PC-9 (cell line): Measurements from ENCODE around the gene TOX2. TPM values are rescaled to one million over a fixed set of nuclear protein-coding genes. Genes with fewer than 3 reads are reported as not detected.

ENCODE experiments used
- BruUV-seq: library from RNA; stranded (reverse); fragments of 400-500 nt; replicated peaks from 2 replicates; lab custom pipeline; 2021; lab: Mats Ljungman, UMichigan
- CTCF ChIA-PET: fragments of 300-600 bp; sonication (Branson Sonifier 250); formaldehyde crosslinking; loops from one replicate; lab custom pipeline; 2022; ENCODE audit warnings: antibody characterized with exemption; lab: Charles Lee
- POLR2A ChIA-PET: fragments of 300-600 bp; sonication (Branson Sonifier 250); formaldehyde crosslinking; loops from one replicate; lab custom pipeline; 2022; ENCODE audit warnings: antibody characterized with exemption; ENCODE audit not compliant: unreplicated experiment; lab: Charles Lee
- DNase-seq, 2 experiments: peaks; one replicate each; pipeline versions ENCODE4 v3.0.0 to v3.0.0-alpha.2; 2015 to 2022; ENCODE audit warnings: mixed read lengths in 1 of 2
- H2AFZ ChIP-seq: fragments of 200-600 bp; sonication (generic); 2 replicates; pipeline ENCODE4 v1.8.1; 2017; ENCODE audit warnings: antibody characterized with exemption
- H3F3A ChIP-seq: fragments of 200-600 bp; sonication (generic); 2 replicates; pipeline ENCODE4 v1.8.1; 2017; ENCODE audit warnings: antibody characterized with exemption, mild to moderate bottlenecking, low read depth; ENCODE audit not compliant: insufficient read depth
- H3K27ac ChIP-seq: fragments of 200-600 bp; sonication (generic); 2 replicates; pipeline ENCODE4 v1.6.1; 2016; ENCODE audit warnings: mixed run types
- H3K27me3 ChIP-seq: fragments of 200-600 bp; sonication (generic); 2 replicates; pipeline ENCODE4 v1.6.1; 2016; ENCODE audit warnings: low read depth, mixed run types; ENCODE audit not compliant: insufficient read depth
- H3K36me3 ChIP-seq: fragments of 200-600 bp; sonication (generic); 2 replicates; pipeline ENCODE4 v1.6.1; 2016; ENCODE audit warnings: low read depth, mixed run types
- H3K4me1 ChIP-seq: fragments of 200-600 bp; sonication (generic); replicated peaks from 2 replicates; pipeline ENCODE4 v1.6.1; 2016; ENCODE audit warnings: mixed run types; ENCODE audit not compliant: insufficient read depth
- H3K4me2 ChIP-seq: fragments of 200-600 bp; sonication (generic); 2 replicates; pipeline ENCODE4 v1.6.1; 2017; ENCODE audit warnings: mixed run types
- H3K4me3 ChIP-seq: fragments of 200-600 bp; sonication (generic); 2 replicates; pipeline ENCODE4 v1.6.1; 2016; ENCODE audit warnings: mixed run types
- H3K79me2 ChIP-seq: fragments of 200-600 bp; sonication (generic); 2 replicates; pipeline ENCODE4 v1.6.1; 2017; ENCODE audit warnings: low read depth, mixed run types
- H3K9me2 ChIP-seq: fragments of 200-600 bp; sonication (generic); 2 replicates; pipeline ENCODE4 v1.8.1; 2017; ENCODE audit warnings: mild to moderate bottlenecking; ENCODE audit not compliant: insufficient read depth
- H3K9me3 ChIP-seq: fragments of 200-600 bp; sonication (generic); 2 replicates; pipeline ENCODE4 v1.8.1; 2016; ENCODE audit warnings: low read depth; ENCODE audit not compliant: insufficient read depth
- H4K20me1 ChIP-seq: fragments of 200-600 bp; sonication (generic); 2 replicates; pipeline ENCODE4 v1.8.1; 2017; ENCODE audit not compliant: insufficient read depth
- CTCF ChIP-seq: fragments of 200-600 bp; sonication (generic); conservative IDR thresholded peaks from 2 replicates; pipeline ENCODE4 v1.6.1; 2017; ENCODE audit warnings: mixed run types, antibody characterized with exemption, mild to moderate bottlenecking, moderate library complexity
- EZH2 ChIP-seq: fragments of 200-600 bp; sonication (generic); IDR thresholded peaks from 2 replicates; pipeline ENCODE4 v1.8.0; 2017; ENCODE audit warnings: antibody characterized with exemption, low read depth
- intact Hi-C: fragments of 100-400 bp; cut with micrococcal nuclease; formaldehyde crosslinking; loops from one replicate; pipeline ENCODE4 v1.10.0; 2022; ENCODE audit not compliant: unreplicated experiment
- total RNA-seq: library from RNA; stranded (reverse); gene quantifications from 2 replicates; pipeline ENCODE4 v1.2.3, GENCODE V29; 2021

TOX2 gene
- total RNA-seq, 1 experiment from 2014 or later, result 30.1 TPM

- Histone ChIP-seq H3K4me2 (no peak overlapping the region), H3K9me3 (no peaks in the 10 kb centered on the region), H4K20me1 (no peaks in the 10 kb centered on the region), H3K27ac (no peak overlapping the region), H3K27me3 (no peaks in the 10 kb centered on the region), H2AFZ (no peak overlapping the region), H3K36me3 (peaks cover 20% of the 10 kb centered on the region), H3K4me3 (no peak overlapping the region), H3K79me2 (peaks cover 98% of the 10 kb centered on the region), H3F3A (no peaks in the 10 kb centered on the region; the same call in 1 of the 2 replicates), H3K9me2 (no peaks in the 10 kb centered on the region), H3K4me1 (no peaks in the 10 kb centered on the region)
- no TSS peak for BruUV-seq
- intact Hi-C loops, result no loop called here
- CTCF ChIA-PET, result no interaction called here
- DNase-seq, result no peak
- POLR2A ChIA-PET, result no interaction called here
- TF ChIP-seq CTCF, result no peak
- TF ChIP-seq EZH2, result no peak
Measured at GRCh38 chr20:43963872-43964791, 49.5 kb downstream of the TOX2 start.

- Histone ChIP-seq H3K9me3 (no peaks in the 10 kb centered on the region), H3K4me3 (no peak overlapping the region), H3F3A (no peaks in the 10 kb centered on the region; the same call in 1 of the 2 replicates), H3K9me2 (no peaks in the 10 kb centered on the region), H3K36me3 (peaks cover 21% of the 10 kb centered on the region; the same call in 1 of the 2 replicates), H3K27me3 (no peaks in the 10 kb centered on the region), H3K27ac (no peak overlapping the region), H3K79me2 (peaks cover 88% of the 10 kb centered on the region), H2AFZ (no peak overlapping the region), H3K4me2 (no peak overlapping the region), H4K20me1 (no peaks in the 10 kb centered on the region), H3K4me1 (no peaks in the 10 kb centered on the region)
- no TSS peak for BruUV-seq
- intact Hi-C loops, result no loop called here
- no peak for DNase-seq
- POLR2A ChIA-PET, result no interaction called here
- CTCF ChIA-PET, result interaction anchor here (0.7 kb wide), 1 partner anchor 13 kb away, joined by 5 read pairs; no protein-coding TSS in a partner anchor
- no peak for TF ChIP-seq EZH2
- no peak for TF ChIP-seq CTCF
Measured at GRCh38 chr20:43968341-43969000, 53.8 kb downstream of the TOX2 start.

- intact Hi-C loops, result no loop called here
- Histone ChIP-seq H3K4me2 (no peak overlapping the region), H3K9me3 (no peaks in the 10 kb centered on the region), H3F3A (no peaks in the 10 kb centered on the region; the same call in 1 of the 2 replicates), H3K79me2 (peaks cover 82% of the 10 kb centered on the region), H3K27me3 (no peaks in the 10 kb centered on the region), H4K20me1 (no peaks in the 10 kb centered on the region), H2AFZ (no peak overlapping the region), H3K9me2 (no peaks in the 10 kb centered on the region), H3K36me3 (peaks cover 21% of the 10 kb centered on the region; the same call in 1 of the 2 replicates), H3K4me1 (peaks cover under 1% of the 10 kb centered on the region; the same call in 1 of the 2 replicates), H3K27ac (no peak overlapping the region), H3K4me3 (no peak overlapping the region)
- ChIA-PET CTCF (interaction anchor here (0.6 kb wide), 1 partner anchor 64 kb away, joined by 3 read pairs; no protein-coding TSS in a partner anchor), POLR2A (no interaction called here)
- no peak for TF ChIP-seq CTCF
- no peak for TF ChIP-seq EZH2
- BruUV-seq, result no TSS peak
- no peak for DNase-seq
Measured at GRCh38 chr20:43969028-43969447, 54.4 kb downstream of the TOX2 start.
